Measurements from ENCODE around the gene GRIP1. TPM values are rescaled to one million over a fixed set of nuclear protein-coding genes. Genes with fewer than 3 reads are reported as not detected.

The GRIP1 gene
- total RNA-seq, 1 donor from 2014 or later = 3.1 TPM

DNA sequence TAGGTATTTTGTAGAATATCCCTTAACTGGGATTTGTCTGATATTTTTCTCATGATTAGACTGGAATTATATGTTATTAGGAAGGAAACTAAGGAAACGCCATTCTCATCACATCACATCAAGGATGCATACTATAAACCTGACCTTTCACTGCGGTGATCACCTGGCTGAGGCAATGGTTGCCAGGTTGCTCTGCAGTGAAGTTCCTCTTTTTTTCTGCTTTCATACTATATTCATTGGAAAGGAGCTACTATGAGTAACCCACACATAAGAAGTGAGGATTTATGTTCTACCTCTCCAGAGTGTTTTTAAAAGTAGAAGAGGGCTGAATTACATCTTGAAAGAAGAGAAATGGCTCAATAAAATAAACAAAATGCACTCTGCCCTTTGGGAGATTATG, 31.0 kb upstream of the GRIP1 start:
- no peak overlapping the region for H3K9ac ChIP-seq (ENCODE audit: low read depth in 1 of 3, low read length in 3 of 3)
- H3K4me1 ChIP-seq (ENCODE audit: control insufficient read depth in 3 of 3, insufficient read depth in 3 of 3, low read length in 3 of 3) = no peaks in the 10 kb centered on the region
- no peak overlapping the region for H3K4me3 ChIP-seq (ENCODE audit: low read length in 3 of 3)
- no peak overlapping the region for H3K27ac ChIP-seq (ENCODE audit: low read depth, low read length)
- no peaks in the 10 kb centered on the region for H3K27me3 ChIP-seq (ENCODE audit: control insufficient read depth in 3 of 3, insufficient read depth in 3 of 3, low read length in 3 of 3)
- H3K9me3 ChIP-seq (ENCODE audit: control insufficient read depth in 3 of 3, low read length in 3 of 3) = no peaks in the 10 kb centered on the region
- H3K36me3 ChIP-seq (ENCODE audit: control insufficient read depth in 3 of 3, insufficient read depth in 3 of 3, low read length in 3 of 3) = no peaks in the 10 kb centered on the region

DNA sequence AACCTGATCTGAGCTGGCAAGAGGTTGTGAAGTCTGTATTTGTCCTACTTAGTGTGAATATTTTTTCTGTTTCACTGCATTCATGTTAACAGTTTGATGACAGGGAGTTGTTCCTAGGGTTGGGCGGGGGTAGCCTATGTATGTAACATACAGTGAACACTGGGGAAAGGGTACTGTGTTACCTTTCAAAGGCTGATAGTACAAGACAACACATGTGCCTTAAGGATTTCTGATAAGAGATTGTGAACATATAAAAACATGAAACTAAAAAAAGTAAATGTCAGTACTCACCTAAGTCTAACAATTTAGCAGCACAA, 30.5 kb upstream of the GRIP1 start:
- H3K9me3 ChIP-seq (ENCODE audit: control insufficient read depth in 3 of 3, low read length in 3 of 3) = no peaks in the 10 kb centered on the region
- no peaks in the 10 kb centered on the region for H3K36me3 ChIP-seq (ENCODE audit: control insufficient read depth in 3 of 3, insufficient read depth in 3 of 3, low read length in 3 of 3)
- H3K4me3 ChIP-seq (ENCODE audit: low read length in 3 of 3) = no peak overlapping the region
- no peak overlapping the region for H3K9ac ChIP-seq (ENCODE audit: low read depth in 1 of 3, low read length in 3 of 3)
- no peaks in the 10 kb centered on the region for H3K4me1 ChIP-seq (ENCODE audit: control insufficient read depth in 3 of 3, insufficient read depth in 3 of 3, low read length in 3 of 3)
- no peaks in the 10 kb centered on the region for H3K27me3 ChIP-seq (ENCODE audit: control insufficient read depth in 3 of 3, insufficient read depth in 3 of 3, low read length in 3 of 3)
- H3K27ac ChIP-seq (ENCODE audit: low read depth, low read length) = no peak overlapping the region

DNA sequence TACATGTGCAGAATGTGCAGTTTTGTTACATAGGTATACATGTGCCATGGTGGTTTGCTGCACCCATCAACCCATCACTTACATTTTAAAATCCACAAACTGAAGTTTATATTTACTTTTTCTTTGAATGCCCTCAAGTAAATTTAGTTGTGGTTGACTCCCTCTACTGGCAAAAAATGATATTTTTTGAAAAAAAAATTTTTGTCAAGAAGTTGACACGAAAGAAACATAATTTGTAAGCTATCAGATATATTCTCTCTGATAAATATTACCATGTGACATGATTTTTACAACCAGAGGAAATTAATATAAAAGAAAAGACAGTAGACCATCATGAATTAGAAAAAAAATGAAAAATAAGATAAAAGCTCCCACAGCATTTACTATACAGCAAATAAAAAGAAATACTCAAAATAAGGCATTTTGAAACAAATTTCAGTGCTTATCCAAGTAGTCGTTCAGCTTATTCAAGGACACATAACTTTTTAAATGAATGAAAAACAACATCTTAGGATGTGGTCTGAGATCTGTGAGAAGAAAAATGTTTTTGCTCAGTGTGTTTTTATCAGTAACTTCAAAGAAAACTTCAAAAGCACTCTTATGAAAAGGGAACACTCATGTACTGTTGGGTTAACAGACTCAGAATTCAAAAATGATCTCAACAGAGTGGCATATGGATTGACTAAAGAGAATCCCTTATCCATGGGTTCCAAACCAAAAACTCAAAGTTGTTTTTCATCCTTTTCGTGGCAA, 30.0 kb upstream of the GRIP1 start:
- Histone ChIP-seq H3K4me1 (ENCODE audit: control insufficient read depth in 3 of 3, insufficient read depth in 3 of 3, low read length in 3 of 3) (no peaks in the 10 kb centered on the region), H3K27me3 (ENCODE audit: control insufficient read depth in 3 of 3, insufficient read depth in 3 of 3, low read length in 3 of 3) (no peaks in the 10 kb centered on the region), H3K9me3 (ENCODE audit: control insufficient read depth in 3 of 3, low read length in 3 of 3) (no peaks in the 10 kb centered on the region)

DNA sequence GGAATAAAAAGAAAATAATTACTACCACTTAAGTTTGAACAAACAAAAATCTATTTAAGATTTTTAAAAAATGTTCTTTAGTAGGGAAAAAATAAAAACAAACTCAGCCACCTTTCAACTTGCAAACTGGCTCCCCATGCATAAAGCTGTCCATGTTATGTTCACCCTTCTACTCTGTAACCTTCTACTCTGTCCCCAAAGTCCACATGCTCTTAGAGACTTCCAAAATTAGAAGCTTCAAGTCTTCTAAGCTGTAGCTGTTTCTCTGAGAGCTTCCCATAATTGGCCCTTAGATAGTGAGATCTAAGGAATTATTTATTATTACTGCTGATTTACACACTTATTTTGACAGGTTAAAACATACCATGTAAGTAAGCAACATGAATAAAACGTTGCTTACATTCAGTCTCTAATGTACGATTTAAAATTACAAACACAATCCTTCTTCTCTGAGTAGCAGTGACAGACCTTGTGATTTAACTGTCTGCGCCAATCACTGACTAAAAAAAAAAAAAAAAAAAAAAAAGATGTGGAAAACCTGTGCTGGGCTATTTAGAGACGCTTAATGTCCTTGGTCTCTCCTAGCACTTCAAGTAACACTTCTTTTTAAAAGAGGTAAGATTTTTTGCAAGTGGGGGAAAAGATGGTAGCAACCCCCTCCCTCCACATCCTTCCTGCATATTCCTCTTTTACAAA, 28.3 kb upstream of the GRIP1 start:
- H3K4me1 ChIP-seq (ENCODE audit: control insufficient read depth in 3 of 3, insufficient read depth in 3 of 3, low read length in 3 of 3) = no peaks in the 10 kb centered on the region
- no peaks in the 10 kb centered on the region for H3K27me3 ChIP-seq (ENCODE audit: control insufficient read depth in 3 of 3, insufficient read depth in 3 of 3, low read length in 3 of 3)
- no peak overlapping the region for H3K4me3 ChIP-seq (ENCODE audit: low read length in 3 of 3)
- H3K9ac ChIP-seq (ENCODE audit: low read depth in 1 of 3, low read length in 3 of 3) = no peak overlapping the region
- no peak overlapping the region for H3K27ac ChIP-seq (ENCODE audit: low read depth, low read length)
- no peaks in the 10 kb centered on the region for H3K9me3 ChIP-seq (ENCODE audit: control insufficient read depth in 3 of 3, low read length in 3 of 3)
- no peaks in the 10 kb centered on the region for H3K36me3 ChIP-seq (ENCODE audit: control insufficient read depth in 3 of 3, insufficient read depth in 3 of 3, low read length in 3 of 3)

More for the DNA sequence above, 30.0 kb upstream of the GRIP1 start:
- Histone ChIP-seq H3K9ac (ENCODE audit: low read depth in 1 of 3, low read length in 3 of 3) (no peak overlapping the region), H3K27ac (ENCODE audit: low read depth, low read length) (no peak overlapping the region), H3K4me3 (ENCODE audit: low read length in 3 of 3) (no peak overlapping the region), H3K36me3 (ENCODE audit: control insufficient read depth in 3 of 3, insufficient read depth in 3 of 3, low read length in 3 of 3) (no peaks in the 10 kb centered on the region)

DNA sequence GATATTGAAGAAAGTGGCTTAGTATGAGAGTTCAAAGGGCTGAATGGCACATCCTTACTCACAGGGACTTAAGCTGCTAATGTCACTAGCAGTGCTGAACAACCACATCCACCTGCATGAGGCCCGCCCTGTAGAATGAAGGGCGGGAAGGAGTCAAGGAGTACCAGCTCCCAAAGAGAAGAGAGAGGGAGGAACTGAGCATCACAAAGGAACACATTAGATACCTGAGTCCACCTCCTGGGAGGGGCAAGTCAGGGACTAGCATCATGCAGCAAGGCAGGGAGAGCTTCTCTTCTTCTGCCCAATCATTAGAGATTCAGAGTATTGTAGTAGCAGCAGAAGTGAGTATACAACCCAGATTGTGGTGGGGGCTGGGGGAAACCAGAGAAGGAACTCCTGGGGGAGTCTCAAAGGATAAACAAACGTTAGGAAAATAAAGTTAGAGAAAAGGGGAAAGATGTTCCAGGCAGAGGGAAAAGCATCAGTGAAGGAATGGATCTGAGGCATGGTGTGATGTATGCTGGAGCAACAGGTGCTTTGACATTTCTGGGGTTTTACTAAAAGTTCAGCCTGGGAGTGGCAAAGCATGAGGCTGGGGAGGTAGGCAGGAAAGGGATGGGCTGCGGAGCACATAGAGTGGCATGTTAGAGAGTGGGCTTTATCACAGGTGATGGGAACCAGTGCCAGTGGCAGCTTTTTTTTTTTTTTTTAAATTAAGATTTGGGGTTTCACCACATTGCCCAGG, 21.0 kb upstream of the GRIP1 start:
- H3K9ac ChIP-seq (ENCODE audit: low read depth in 1 of 3, low read length in 3 of 3) = no peak overlapping the region
- no peaks in the 10 kb centered on the region for H3K36me3 ChIP-seq (ENCODE audit: control insufficient read depth in 3 of 3, insufficient read depth in 3 of 3, low read length in 3 of 3)
- no peak overlapping the region for H3K27ac ChIP-seq (ENCODE audit: low read depth, low read length)
- H3K4me1 ChIP-seq (ENCODE audit: control insufficient read depth in 3 of 3, insufficient read depth in 3 of 3, low read length in 3 of 3) = no peaks in the 10 kb centered on the region
- H3K9me3 ChIP-seq (ENCODE audit: control insufficient read depth in 3 of 3, low read length in 3 of 3) = no peaks in the 10 kb centered on the region
- no peak overlapping the region for H3K4me3 ChIP-seq (ENCODE audit: low read length in 3 of 3)
- H3K27me3 ChIP-seq (ENCODE audit: control insufficient read depth in 3 of 3, insufficient read depth in 3 of 3, low read length in 3 of 3) = no peaks in the 10 kb centered on the region

DNA sequence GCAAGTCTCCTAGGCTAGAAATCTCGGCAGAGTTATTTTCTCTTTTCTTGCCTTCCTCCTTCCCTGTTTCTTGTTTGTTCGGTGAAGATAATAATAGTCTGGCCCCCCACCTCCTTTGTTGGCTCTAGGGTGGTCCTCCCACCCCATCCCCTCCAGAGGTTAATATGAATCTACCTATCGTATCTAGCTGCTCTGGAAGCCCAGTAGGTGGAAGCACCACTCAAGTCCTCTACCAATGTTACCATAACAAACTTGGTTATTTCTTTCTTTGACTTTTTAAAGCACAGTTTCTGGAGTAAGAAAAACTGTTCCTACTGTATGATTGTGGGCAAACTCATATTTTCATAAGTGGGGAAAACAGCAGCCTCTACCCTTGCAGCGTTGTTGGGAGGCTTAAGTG, 19.7 kb upstream of the GRIP1 start:
- H3K27ac ChIP-seq (ENCODE audit: low read depth, low read length) = no peak overlapping the region
- no peaks in the 10 kb centered on the region for H3K9me3 ChIP-seq (ENCODE audit: control insufficient read depth in 3 of 3, low read length in 3 of 3)
- H3K9ac ChIP-seq (ENCODE audit: low read depth in 1 of 3, low read length in 3 of 3) = no peak overlapping the region
- H3K4me1 ChIP-seq (ENCODE audit: control insufficient read depth in 3 of 3, insufficient read depth in 3 of 3, low read length in 3 of 3) = no peaks in the 10 kb centered on the region
- H3K36me3 ChIP-seq (ENCODE audit: control insufficient read depth in 3 of 3, insufficient read depth in 3 of 3, low read length in 3 of 3) = no peaks in the 10 kb centered on the region
- no peaks in the 10 kb centered on the region for H3K27me3 ChIP-seq (ENCODE audit: control insufficient read depth in 3 of 3, insufficient read depth in 3 of 3, low read length in 3 of 3)
- no peak overlapping the region for H3K4me3 ChIP-seq (ENCODE audit: low read length in 3 of 3)

DNA sequence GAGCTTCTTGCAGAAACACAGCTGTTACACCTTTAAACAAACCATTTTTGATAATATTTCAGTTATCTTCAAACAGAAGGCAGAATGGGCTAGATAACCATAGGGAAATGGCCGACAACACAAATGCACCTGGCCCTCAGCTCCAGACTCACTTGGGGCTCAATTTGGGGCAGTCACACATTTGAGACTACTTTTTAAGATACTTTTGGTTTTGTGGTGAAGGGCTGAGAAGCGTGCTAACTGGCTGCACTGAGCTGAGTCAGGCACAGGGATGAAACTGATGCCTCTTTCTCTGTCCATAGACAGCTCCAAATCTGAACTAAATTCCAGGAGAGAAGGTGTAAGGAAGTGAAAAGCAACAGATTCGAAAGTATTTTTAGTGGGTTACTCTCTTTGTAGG, 18.5 kb upstream of the GRIP1 start:
- Histone ChIP-seq H3K4me1 (ENCODE audit: control insufficient read depth in 3 of 3, insufficient read depth in 3 of 3, low read length in 3 of 3) (no peaks in the 10 kb centered on the region), H3K4me3 (ENCODE audit: low read length in 3 of 3) (no peak overlapping the region), H3K9me3 (ENCODE audit: control insufficient read depth in 3 of 3, low read length in 3 of 3) (no peaks in the 10 kb centered on the region), H3K9ac (ENCODE audit: low read depth in 1 of 3, low read length in 3 of 3) (no peak overlapping the region), H3K27ac (ENCODE audit: low read depth, low read length) (no peak overlapping the region), H3K36me3 (ENCODE audit: control insufficient read depth in 3 of 3, insufficient read depth in 3 of 3, low read length in 3 of 3) (no peaks in the 10 kb centered on the region), H3K27me3 (ENCODE audit: control insufficient read depth in 3 of 3, insufficient read depth in 3 of 3, low read length in 3 of 3) (no peaks in the 10 kb centered on the region)

DNA sequence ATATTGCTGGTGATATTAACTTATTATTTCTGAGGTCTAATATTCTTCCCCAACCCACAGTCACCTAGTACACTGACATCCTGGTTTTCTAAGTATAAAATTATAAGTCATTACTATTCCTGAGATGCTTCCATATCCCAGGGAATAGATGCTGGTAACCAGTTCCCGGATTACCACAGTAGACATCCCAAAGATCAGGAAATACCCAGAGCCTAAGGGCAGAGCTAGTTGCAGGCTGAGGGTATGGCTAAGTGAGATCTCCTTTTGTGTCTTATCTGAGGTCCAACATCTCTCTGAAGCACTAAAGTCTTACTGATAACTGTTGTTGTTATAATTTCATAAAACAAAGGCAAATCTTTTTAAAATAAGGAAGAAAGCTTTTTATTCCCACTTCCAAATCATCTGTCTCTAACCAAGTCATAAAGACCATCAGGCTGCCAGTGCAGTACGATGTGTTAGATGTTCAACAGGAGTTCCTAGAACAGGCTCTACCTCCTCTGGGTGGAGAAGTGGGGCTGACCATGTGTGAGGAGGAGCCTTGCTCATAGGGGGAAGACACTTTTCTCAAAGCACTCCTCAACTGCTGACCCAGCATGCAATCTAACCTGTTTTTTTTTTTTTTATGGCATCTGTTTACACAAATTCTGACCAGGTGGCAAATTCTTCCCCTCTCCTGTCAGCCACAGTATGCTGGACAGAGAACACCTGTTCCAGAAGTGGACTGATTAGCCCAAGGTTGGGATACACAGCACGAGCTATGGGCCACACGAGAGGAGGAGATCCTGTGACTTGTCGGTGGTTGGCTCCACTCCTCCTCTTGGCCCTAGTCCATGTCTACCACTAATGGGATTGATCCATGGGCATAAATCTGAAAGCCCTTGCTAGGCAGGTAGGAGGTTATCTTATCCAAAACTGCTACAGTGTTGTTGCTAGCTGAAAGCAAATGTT, 16.1 kb upstream of the GRIP1 start:
- H3K9me3 ChIP-seq (ENCODE audit: control insufficient read depth in 3 of 3, low read length in 3 of 3) = no peaks in the 10 kb centered on the region
- H3K4me3 ChIP-seq (ENCODE audit: low read length in 3 of 3) = no peak overlapping the region
- no peaks in the 10 kb centered on the region for H3K4me1 ChIP-seq (ENCODE audit: control insufficient read depth in 3 of 3, insufficient read depth in 3 of 3, low read length in 3 of 3)
- no peak overlapping the region for H3K9ac ChIP-seq (ENCODE audit: low read depth in 1 of 3, low read length in 3 of 3)
- no peaks in the 10 kb centered on the region for H3K27me3 ChIP-seq (ENCODE audit: control insufficient read depth in 3 of 3, insufficient read depth in 3 of 3, low read length in 3 of 3)
- no peaks in the 10 kb centered on the region for H3K36me3 ChIP-seq (ENCODE audit: control insufficient read depth in 3 of 3, insufficient read depth in 3 of 3, low read length in 3 of 3)
- no peak overlapping the region for H3K27ac ChIP-seq (ENCODE audit: low read depth, low read length)

DNA sequence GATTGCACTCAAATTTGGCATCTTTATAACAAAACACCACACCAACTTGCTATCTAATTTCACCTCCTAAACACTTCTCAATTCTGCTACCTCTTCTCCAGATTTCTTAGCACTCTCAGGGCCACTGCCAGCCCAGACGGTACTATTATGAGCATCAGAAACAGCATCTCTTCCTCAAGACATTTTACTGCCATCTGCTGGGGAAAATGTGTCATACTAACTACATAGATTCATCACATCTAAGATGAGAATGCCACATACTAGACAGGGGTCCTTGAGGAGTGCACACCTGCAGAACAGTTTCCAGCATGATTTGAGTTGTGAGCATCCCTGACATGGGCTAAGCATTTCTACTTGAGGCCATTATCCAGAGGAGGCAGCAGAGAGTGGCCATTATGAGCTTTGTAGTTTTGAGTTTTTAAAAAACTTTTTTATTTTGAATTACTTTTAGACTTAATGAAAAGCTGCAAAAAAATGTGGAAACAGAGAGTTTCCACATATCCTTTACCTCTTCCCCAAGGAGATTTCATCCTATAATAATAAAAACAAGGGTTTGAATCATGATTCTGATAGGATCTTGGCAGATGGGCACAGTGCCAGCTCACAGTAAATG, 15.1 kb upstream of the GRIP1 start:
- Histone ChIP-seq H3K27ac (ENCODE audit: low read depth, low read length) (no peak overlapping the region), H3K4me3 (ENCODE audit: low read length in 3 of 3) (no peak overlapping the region), H3K27me3 (ENCODE audit: control insufficient read depth in 3 of 3, insufficient read depth in 3 of 3, low read length in 3 of 3) (no peaks in the 10 kb centered on the region), H3K9me3 (ENCODE audit: control insufficient read depth in 3 of 3, low read length in 3 of 3) (no peaks in the 10 kb centered on the region), H3K4me1 (ENCODE audit: control insufficient read depth in 3 of 3, insufficient read depth in 3 of 3, low read length in 3 of 3) (no peaks in the 10 kb centered on the region), H3K9ac (ENCODE audit: low read depth in 1 of 3, low read length in 3 of 3) (no peak overlapping the region), H3K36me3 (ENCODE audit: control insufficient read depth in 3 of 3, insufficient read depth in 3 of 3, low read length in 3 of 3) (no peaks in the 10 kb centered on the region)
